Measurements from ENCODE around the gene CHAF1B.

GRCh38 chr21:36433059-36433709, 48.0 kb downstream of the CHAF1B start:
- TF ChIP-seq CTCF (IDR thresholded peaks at IDR 0.05) (no peak), POLR2AphosphoS5 (IDR thresholded peaks at IDR 0.05) (no peak), POLR2A (IDR thresholded peaks at IDR 0.05) (no peak)

Measured in transverse colon (tissue), 4 donors.